GM19025 (cell line): ENCODE data around the gene CLEC4G.
A peak's percentile ranks its signal among the peaks of the same experiment; 100 is the strongest.

Source experiments
- ATAC-seq: cut with Tn5 transposase; IDR thresholded peaks from one replicate; pipeline ENCODE4 v1.9.1; 2021; ENCODE audit warnings: mild to moderate bottlenecking, low read depth, moderate library complexity; ENCODE audit not compliant: unreplicated experiment

The CLEC4G gene

DNA sequence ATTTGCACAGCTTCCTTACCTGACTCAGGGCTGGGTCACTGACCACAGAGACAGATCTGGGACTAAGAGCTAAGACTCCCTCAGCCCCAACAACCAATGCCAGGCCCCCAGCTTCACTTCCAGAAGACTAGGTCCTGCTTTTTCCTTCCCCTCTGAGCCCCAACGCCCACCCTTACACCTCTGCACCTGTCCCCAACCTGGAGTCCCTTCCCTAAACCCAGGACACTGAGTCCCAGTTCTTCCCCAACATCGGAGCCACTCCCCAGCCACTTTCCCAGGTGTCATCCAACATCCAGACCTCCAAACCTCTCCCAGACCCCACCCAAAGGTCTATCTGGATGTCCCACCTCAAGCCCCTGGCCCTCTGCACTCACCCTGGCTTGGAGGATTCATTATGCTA is 32.9 kb downstream of the CLEC4G start:
- no peak for ATAC-seq

DNA sequence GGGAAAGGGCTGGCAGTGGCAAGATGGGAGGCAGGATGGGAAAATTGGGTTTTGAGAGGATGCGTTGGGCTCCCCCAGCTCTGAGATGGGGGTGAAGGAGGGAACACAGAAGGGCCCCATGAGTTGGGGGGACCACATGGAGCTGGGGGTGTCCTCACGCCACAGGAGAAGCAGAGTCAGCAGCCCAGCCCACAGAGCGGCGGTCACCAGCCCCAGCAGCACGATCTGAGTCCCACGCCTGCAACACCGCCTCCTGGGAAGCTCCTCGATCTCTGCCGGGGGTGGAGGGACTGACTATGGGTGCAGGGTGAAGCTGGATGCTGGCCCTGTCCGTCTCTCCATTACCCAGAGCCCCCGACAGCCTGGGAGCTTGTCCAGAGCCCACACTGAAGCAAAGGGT is 33.3 kb downstream of the CLEC4G start:
- no peak for ATAC-seq

- no peak for ATAC-seq
Observed at GRCh38 chr19:7697721-7698287, 34.1 kb downstream of the CLEC4G start.

DNA sequence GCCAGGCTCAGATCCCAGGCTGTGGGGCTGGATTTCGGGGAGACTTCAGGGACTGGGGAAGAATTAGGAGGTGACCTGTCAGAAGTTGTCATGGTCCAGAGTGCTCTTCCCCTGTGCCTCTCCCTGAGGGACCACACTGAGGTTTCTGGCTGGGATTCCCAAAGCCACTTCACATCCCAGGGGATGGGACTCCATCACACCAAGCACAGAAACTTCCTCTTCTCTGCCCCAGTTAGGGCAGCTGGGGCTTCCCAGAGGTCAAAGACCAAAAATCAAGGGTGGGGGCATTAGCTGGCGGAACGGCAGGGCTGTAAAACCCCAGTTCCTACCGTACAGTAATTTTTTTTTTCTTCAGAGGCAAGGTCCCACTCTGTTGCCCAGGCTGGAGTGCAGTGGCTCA is 37.4 kb downstream of the CLEC4G start:
- ATAC-seq = no peak

GRCh38 chr19:7692417-7693088 is 39.4 kb downstream of the CLEC4G start:
- ATAC-seq = no peak

DNA sequence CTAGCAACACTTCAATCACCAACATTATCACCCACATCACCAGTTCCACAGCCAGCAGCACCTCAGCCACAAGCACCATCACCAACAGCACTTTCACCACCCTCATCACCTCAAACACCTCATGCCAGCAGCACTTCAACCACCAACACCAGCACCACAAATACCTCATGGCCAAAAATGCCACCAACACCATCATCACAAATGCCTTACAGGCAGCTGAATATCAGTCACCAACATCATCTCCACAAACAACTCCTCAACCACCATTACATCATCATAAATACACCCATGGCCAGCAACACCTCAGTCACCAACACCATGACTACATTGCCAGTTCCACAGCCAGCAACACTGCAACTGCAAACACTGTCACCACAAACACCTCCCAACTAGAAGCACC is 40.4 kb downstream of the CLEC4G start:
- ATAC-seq = no peak

- ATAC-seq = no peak
Observed at GRCh38 chr19:7690779-7691258, 41.1 kb downstream of the CLEC4G start.

GRCh38 chr19:7689165-7689564 is 42.7 kb downstream of the CLEC4G start:
- ATAC-seq = no peak

DNA sequence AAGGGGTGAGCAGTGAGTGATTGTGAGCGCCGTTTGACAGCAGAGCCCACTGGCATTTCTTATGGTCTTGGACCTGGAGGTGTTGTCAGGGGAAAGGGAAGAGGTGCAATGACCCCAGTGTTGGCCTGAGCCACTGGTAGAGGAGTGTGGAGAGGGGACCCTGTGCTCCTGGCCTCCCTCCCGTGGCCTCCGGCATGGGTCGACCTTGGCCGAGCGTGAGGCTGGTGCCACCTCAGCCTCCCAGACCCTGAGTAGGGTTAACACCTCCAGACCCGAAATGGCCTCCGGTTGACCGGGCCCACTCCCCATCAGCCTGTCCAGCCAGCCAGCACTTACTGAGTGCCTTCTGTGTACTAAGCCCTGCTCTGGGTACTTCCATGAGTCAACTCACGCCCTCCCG is 44.7 kb downstream of the CLEC4G start:
- ATAC-seq = no peak

GRCh38 chr19:7685546-7686445 is 46.1 kb downstream of the CLEC4G start:
- ATAC-seq = no peak

GRCh38 chr19:7682175-7682855 is 49.6 kb downstream of the CLEC4G start:
- ATAC-seq = no peak

DNA sequence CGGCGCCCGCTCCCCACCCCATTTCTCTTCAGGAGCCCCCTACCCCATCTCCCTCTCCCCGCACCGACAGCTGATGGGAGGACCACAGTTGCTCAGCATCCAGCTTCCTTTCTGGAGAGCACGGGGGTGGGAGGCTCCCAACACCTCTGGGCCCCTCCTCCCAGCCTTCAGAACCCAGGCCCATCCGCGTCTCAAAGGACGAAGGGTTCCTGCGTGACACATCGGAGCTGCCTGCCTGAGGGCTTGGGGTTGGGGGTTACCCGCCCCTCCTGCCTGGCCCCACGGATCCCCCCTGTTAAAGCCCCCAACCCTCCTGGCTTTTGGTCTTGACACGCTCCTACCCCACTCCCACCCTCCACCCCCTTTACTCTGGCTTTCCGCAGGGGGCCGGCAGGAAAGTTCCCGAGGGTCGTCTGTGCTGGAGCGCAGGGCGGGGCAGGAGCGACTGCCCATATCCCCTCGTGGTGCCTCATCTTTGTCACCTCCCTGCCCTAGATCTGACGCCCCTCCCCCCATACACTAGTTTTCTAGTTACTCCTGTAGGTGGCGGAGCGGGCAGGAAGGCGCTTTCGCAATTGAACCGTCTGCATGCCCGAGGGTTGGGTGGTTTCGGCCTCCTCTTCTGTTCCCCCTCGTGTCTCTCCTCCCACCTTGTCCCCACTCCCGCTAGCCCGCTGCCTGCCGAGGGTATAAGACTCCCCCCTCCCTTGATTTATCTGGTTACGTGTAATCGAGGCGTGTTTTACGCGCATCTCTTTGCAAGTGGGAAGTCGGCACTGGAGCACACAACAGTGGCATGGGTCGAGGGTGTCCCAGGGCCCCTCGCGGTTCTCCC is 50.4 kb downstream of the CLEC4G start:
- no peak for ATAC-seq

DNA sequence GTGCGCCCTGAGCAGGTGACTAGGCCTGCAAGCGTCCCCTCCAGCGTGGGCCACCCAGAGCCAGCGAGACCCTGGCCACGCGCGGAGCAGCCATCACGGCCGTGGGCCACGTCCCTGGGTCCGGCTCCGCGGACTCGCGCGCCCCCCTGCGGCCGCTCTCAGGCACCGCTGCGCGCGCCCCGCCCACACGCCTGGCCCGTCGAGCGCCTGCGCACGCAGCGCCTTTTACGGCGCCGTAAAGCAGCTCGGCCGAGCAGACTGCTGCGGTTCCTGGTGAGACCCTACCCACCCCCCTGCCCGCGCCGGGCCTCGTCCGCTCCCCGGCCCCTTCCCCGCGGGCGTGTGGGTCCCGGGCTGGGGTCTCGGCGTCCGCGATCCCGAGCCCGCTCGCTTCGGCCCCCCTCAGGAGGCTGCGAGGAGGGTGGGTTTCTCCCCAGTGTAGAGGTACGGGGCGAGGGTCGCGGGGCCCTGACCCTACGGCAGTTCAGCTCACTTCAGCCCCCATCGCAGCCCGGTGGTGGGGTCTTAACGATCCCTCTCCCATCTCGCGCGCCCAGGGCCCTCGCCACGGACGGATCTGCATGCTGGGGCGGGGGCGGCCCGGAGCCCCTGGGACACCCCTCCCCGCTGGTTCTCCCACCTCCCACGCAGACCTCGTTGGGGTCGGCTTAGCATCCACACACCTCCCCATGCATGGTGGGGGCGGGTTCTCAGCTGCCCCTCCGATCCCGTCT is 51.1 kb downstream of the CLEC4G start, which contains the start of gene TRAPPC5:
TRAPPC5 (plus strand) TSS at position 228 of the 734 bp plus-strand sequence. CDS start 1,421 bp downstream, outside the sequence.
- peak; percentile 55 for ATAC-seq

- no peak for ATAC-seq
Observed at GRCh38 chr19:7679771-7680605, 51.9 kb downstream of the CLEC4G start.

- no peak for ATAC-seq
Observed at GRCh38 chr19:7678971-7679751, 52.7 kb downstream of the CLEC4G start.
